ENCODE data around the gene PEX6. TPM values are rescaled to one million over a fixed set of nuclear protein-coding genes. Genes with fewer than 3 reads are reported as not detected.
A peak's percentile ranks its signal among the peaks of the same experiment; 100 is the strongest.

Gene PEX6
- 10 to 100 TPM; 15.5 to 27.2 (median 19.1) TPM for polyA plus RNA-seq (ENCODE audit: insufficient read length in 4 of 4)

- peak in 1 of 4 donors; percentile 62 for DNase-seq (ENCODE audit: low read depth in 4 of 4, low spot score in 3 of 4)
Measured at GRCh38 chr6:42978839-42979522, at the start of gene PEX6. Gene PEX6 (minus strand): TSS chr6:42979181. CDS start chr6:42979150, 31 bp downstream.

GRCh38 chr6:43026365-43026764, 47.4 kb upstream of the PEX6 start:
- no peak for DNase-seq (ENCODE audit: low read depth in 4 of 4, low spot score in 3 of 4)

- no peak for DNase-seq (ENCODE audit: low read depth in 4 of 4, low spot score in 3 of 4)
Measured at GRCh38 chr6:43024436-43024835, 45.5 kb upstream of the PEX6 start.

- DNase-seq (ENCODE audit: low read depth in 4 of 4, low spot score in 3 of 4): peak in 3 of 4 donors; percentile 21 to 50 (median 42)
Measured at GRCh38 chr6:43021270-43022047, 42.5 kb upstream of the PEX6 start, which contains the start of gene RRP36. Gene RRP36 (plus strand): TSS chr6:43021623. CDS start chr6:43021655, 32 bp downstream.

GRCh38 chr6:43020847-43021246, 41.9 kb upstream of the PEX6 start:
- peak in 1 of 4 donors; percentile 21 for DNase-seq (ENCODE audit: low read depth in 4 of 4, low spot score in 3 of 4)

GRCh38 chr6:43020052-43020705, 41.2 kb upstream of the PEX6 start:
- DNase-seq (ENCODE audit: low read depth in 4 of 4, low spot score in 3 of 4): no peak

GRCh38 chr6:43019152-43019551, 40.2 kb upstream of the PEX6 start:
- no peak for DNase-seq (ENCODE audit: low read depth in 4 of 4, low spot score in 3 of 4)

- no peak for DNase-seq (ENCODE audit: low read depth in 4 of 4, low spot score in 3 of 4)
Measured at GRCh38 chr6:43016943-43017334, 38.0 kb upstream of the PEX6 start.

- DNase-seq (ENCODE audit: low read depth in 4 of 4, low spot score in 3 of 4): no peak
Measured at GRCh38 chr6:43016176-43016942, 37.4 kb upstream of the PEX6 start.

- DNase-seq (ENCODE audit: low read depth in 4 of 4, low spot score in 3 of 4): no peak
Measured at GRCh38 chr6:43014434-43014909, 35.5 kb upstream of the PEX6 start.

GRCh38 chr6:43013843-43014433, 35.0 kb upstream of the PEX6 start, which contains the start of the genes KLHDC3 and MEA1:
Gene KLHDC3 (plus strand): TSS chr6:43014249. CDS start chr6:43017193, 2,944 bp downstream.
Gene MEA1 (minus strand): TSS chr6:43013946. CDS start chr6:43013813, 133 bp downstream.
- DNase-seq (ENCODE audit: low read depth in 4 of 4, low spot score in 3 of 4): peak; percentile 99 to 100 (median 100)

GRCh38 chr6:43013097-43013842, 34.3 kb upstream of the PEX6 start:
- DNase-seq (ENCODE audit: low read depth in 4 of 4, low spot score in 3 of 4): no peak

GRCh38 chr6:43012364-43012763, 33.4 kb upstream of the PEX6 start:
- no peak for DNase-seq (ENCODE audit: low read depth in 4 of 4, low spot score in 3 of 4)

GRCh38 chr6:43011207-43011606, 32.2 kb upstream of the PEX6 start:
- DNase-seq (ENCODE audit: low read depth in 4 of 4, low spot score in 3 of 4): no peak

- DNase-seq (ENCODE audit: low read depth in 4 of 4, low spot score in 3 of 4): no peak
Measured at GRCh38 chr6:43009124-43009523, 30.1 kb upstream of the PEX6 start.

- DNase-seq (ENCODE audit: low read depth in 4 of 4, low spot score in 3 of 4): no peak
Measured at GRCh38 chr6:43007126-43007525, 28.1 kb upstream of the PEX6 start.

GRCh38 chr6:43006251-43006650, 27.3 kb upstream of the PEX6 start:
- DNase-seq (ENCODE audit: low read depth in 4 of 4, low spot score in 3 of 4): no peak

- DNase-seq (ENCODE audit: low read depth in 4 of 4, low spot score in 3 of 4): no peak
Measured at GRCh38 chr6:43005844-43006243, 26.9 kb upstream of the PEX6 start.

GRCh38 chr6:43001843-43002242, 22.9 kb upstream of the PEX6 start:
- no peak for DNase-seq (ENCODE audit: low read depth in 4 of 4, low spot score in 3 of 4)
